Type B pancreatic cell (in vitro differentiated cells): Measurements from ENCODE around the gene KMT2E. TPM values are rescaled to one million over a fixed set of nuclear protein-coding genes. Genes with fewer than 3 reads are reported as not detected.

Source experiments
- DNase-seq: peaks from one replicate; pipeline ENCODE4 v3.0.0; 2021; ENCODE audit warnings: mixed read lengths; ENCODE audit not compliant: unreplicated experiment; ENCODE audit errors: extremely low spot score
- H3K27ac Mint-ChIP-seq: 2 replicates; pipeline ENCODE4 v1.8.0; 2021; ENCODE audit warnings: mild to moderate bottlenecking, mixed read lengths
- H3K27me3 Mint-ChIP-seq: 2 replicates; pipeline ENCODE4 v1.8.0; 2021; ENCODE audit warnings: mixed read lengths
- H3K36me3 Mint-ChIP-seq: 2 replicates; pipeline ENCODE4 v1.8.0; 2021; ENCODE audit warnings: mixed read lengths
- H3K4me1 Mint-ChIP-seq: one replicate; pipeline ENCODE4 v1.8.0; 2021; ENCODE audit warnings: mixed read lengths; ENCODE audit not compliant: unreplicated experiment
- H3K4me3 Mint-ChIP-seq: 2 replicates; pipeline ENCODE4 v1.8.0; 2021; ENCODE audit warnings: mild to moderate bottlenecking, mixed read lengths
- H3K9me3 Mint-ChIP-seq: 2 replicates; pipeline ENCODE4 v1.8.0; 2021; ENCODE audit warnings: mixed read lengths
- CTCF ChIP-seq: fragments of 200-600 bp; sonication (generic); conservative IDR thresholded peaks from 2 replicates; pipeline ENCODE4 v1.5.0; 2021; ENCODE audit warnings: antibody characterized with exemption, mild to moderate bottlenecking
- total RNA-seq: library from RNA; stranded (reverse); gene quantifications from 2 replicates; pipeline ENCODE4 v1.2.1, GENCODE V29; 2021; ENCODE audit warnings: low replicate concordance

The KMT2E gene
- total RNA-seq, 1 donor from 2014 or later = 75.6 TPM

GRCh38 chr7:104993217-104993862 lies 20.7 kb upstream of the KMT2E start:
- Mint-ChIP-seq H3K27ac (no peak overlapping the region), H3K4me1 (peaks cover 13% of the 10 kb centered on the region), H3K4me3 (no peak overlapping the region), H3K36me3 (peaks cover 35% of the 10 kb centered on the region), H3K27me3 (no peaks in the 10 kb centered on the region), H3K9me3 (no peaks in the 10 kb centered on the region)
- TF ChIP-seq CTCF = no peak
- no peak for DNase-seq

GRCh38 chr7:104998040-104998752 lies 15.8 kb upstream of the KMT2E start:
- Mint-ChIP-seq H3K27me3 (no peaks in the 10 kb centered on the region), H3K36me3 (peaks cover 43% of the 10 kb centered on the region), H3K27ac (no peak overlapping the region), H3K4me1 (peaks cover 46% of the 10 kb centered on the region), H3K4me3 (peak overlapping the region; percentile 27), H3K9me3 (no peaks in the 10 kb centered on the region)
- DNase-seq = no peak
- TF ChIP-seq CTCF = no peak

GRCh38 chr7:105000200-105000599 lies 13.8 kb upstream of the KMT2E start:
- H3K27ac Mint-ChIP-seq = peak overlapping the region; percentile 57
- no peak for DNase-seq
- no peaks in the 10 kb centered on the region for H3K27me3 Mint-ChIP-seq
- TF ChIP-seq CTCF = no peak
- H3K4me3 Mint-ChIP-seq = no peak overlapping the region
- H3K36me3 Mint-ChIP-seq = peaks cover 32% of the 10 kb centered on the region
- peaks cover 59% of the 10 kb centered on the region for H3K4me1 Mint-ChIP-seq
- no peaks in the 10 kb centered on the region for H3K9me3 Mint-ChIP-seq

- Mint-ChIP-seq H3K27ac (no peak overlapping the region), H3K9me3 (no peaks in the 10 kb centered on the region), H3K4me3 (no peak overlapping the region), H3K4me1 (peaks cover 61% of the 10 kb centered on the region), H3K36me3 (peaks cover 33% of the 10 kb centered on the region), H3K27me3 (no peaks in the 10 kb centered on the region)
- DNase-seq = no peak
- no peak for TF ChIP-seq CTCF
Measured at GRCh38 chr7:105000927-105001336, 13.1 kb upstream of the KMT2E start.

GRCh38 chr7:105001652-105002184 lies 12.3 kb upstream of the KMT2E start:
- H3K9me3 Mint-ChIP-seq = no peaks in the 10 kb centered on the region
- no peak overlapping the region for H3K4me3 Mint-ChIP-seq
- DNase-seq = no peak
- peaks cover 62% of the 10 kb centered on the region for H3K4me1 Mint-ChIP-seq
- peak overlapping the region; percentile 26 for H3K27ac Mint-ChIP-seq
- peaks cover 33% of the 10 kb centered on the region for H3K36me3 Mint-ChIP-seq
- H3K27me3 Mint-ChIP-seq = no peaks in the 10 kb centered on the region
- TF ChIP-seq CTCF = no peak
